ENCODE data around the gene ASAH2. TPM values are rescaled to one million over a fixed set of nuclear protein-coding genes. Genes with fewer than 3 reads are reported as not detected.
"Not testable (repeated sequence)": the region's sequence is repeated elsewhere in the genome, so short reads cannot be mapped to it uniquely, and the experiment has no call there.

ASAH2 gene
- total RNA-seq, 1 donor from 2014 or later = 0.79 TPM

DNA sequence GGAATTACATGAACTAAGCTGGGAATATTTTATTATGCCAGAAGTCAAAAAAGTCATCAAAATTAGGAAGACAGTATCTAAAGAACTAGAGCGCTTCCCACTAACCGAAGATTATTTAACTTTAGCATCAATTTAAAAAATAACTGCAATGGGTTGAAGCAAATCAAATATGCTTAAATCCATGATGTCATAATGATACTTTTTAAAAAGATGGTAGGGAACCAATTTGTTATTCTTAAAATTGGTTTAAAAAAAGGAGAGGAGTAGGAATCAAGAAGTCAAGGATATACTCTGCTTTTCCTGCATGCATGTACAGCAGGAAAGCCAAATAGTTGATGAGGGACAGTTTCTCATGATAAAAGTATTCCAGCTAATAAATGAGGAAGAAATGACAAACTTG, 3.2 kb upstream of the ASAH2 start:
- no peak for DNase-seq (ENCODE audit: low read depth in 2 of 2)

DNA sequence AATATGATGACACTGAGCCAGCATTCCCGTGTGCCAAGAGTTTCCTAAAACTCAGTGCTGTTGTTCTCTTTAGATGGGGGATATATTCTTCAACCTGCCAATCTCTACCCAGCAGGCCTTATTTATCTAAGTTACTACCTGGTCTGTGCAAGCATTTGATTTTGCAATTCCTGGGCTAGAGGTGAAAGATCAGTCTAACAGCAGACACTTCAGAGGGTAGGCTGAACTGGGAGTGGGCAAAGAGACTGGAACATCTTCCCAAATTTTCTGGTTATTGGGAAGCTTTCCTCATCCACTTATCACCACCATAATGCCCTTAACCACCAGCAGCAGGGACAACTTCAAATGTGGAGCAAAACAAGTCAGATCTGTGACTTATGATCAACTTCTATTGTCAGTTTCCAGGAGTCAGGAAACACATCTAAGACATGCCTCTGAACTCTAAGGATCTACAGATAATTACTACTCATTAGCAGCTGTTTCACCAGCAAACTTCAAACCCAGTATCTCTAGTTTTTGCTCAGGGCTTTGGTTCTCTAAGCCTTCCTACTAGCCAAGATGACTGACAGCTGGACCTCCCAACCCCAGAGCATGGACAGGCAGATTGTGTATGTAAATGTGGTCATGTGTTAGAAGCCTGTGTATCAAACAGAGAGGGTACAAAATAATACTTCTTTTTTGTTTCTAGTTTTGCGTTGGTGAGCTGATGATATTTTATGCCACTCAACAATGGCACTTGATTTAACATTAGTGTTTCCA, 1.0 kb downstream of the ASAH2 start:
- no peak for DNase-seq (ENCODE audit: low read depth in 2 of 2)

DNA sequence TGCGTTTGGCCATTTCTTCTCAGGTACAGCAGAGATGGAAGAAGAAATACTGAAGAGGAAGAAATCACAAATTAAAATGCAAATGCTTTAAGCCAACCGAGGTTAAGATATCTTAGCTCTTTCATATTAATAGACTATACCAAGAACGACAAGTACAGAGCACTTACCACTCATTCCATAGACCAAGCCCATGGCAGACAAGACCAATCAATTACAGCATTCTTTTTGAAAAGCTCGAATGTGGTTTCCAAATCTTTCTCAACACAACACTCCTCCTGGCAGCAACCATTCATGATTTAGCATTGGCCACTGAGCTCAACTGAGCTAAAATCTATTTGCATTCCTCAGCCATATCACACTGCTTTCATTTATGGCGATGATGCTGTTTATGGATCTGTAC, 2.7 kb downstream of the ASAH2 start:
- DNase-seq (ENCODE audit: low read depth in 2 of 2) = no peak

DNA sequence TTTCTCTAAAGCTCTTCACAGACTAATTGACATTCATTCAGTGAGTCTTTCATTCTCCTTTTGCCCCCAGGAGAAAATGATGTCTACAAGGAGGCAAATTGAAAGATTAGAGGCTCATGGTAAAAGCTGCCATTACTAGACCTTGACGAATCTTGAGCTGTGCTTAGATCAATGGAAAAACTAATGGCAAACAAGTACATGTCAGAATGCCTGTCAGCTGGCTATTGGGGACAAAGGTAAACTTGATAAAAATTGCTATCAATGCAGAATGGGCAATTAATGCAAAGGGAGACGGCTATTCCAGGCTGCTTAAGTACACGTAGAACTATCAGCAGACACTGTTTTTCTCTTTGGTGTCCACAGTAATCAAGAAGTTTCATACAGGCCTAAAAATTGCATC, 3.3 kb downstream of the ASAH2 start:
- no peak for DNase-seq (ENCODE audit: low read depth in 2 of 2)

DNA sequence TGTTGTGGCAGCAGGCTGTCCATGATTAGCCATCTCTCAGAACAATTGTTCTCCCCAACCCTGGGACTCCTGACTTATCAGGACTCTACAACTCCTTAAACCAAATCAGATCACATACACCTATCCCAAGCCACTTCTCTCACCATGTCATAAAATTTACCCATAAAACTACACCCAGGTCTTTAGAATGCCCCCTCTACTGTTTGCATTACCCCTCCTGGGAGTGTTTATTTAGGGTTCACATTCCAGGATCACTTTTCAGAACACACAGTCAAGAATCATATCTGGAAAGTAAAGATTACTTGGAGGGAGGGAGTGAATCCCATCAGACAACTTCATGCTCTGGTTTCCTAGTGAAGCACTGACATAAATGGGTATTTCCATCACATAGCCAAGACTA, 7.1 kb downstream of the ASAH2 start:
- no peak for DNase-seq (ENCODE audit: low read depth in 2 of 2)

DNA sequence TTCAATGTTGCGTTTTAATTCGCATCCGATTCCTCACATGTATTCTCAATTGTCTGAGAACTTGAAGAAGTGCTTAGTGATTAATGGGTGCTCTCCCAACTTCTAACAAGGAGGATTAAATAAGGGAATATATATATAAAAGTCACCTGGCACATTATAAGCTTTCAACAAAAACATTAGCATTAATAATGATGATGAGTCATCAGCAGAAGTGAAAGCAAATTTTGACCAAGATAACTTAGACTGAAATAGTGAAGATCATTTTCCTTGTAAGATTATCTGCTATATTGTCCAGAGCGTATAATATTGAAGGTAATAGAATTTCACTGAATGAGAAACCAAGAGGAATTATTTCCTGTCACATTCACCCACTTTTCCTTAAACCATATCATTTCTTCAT, 8.5 kb downstream of the ASAH2 start:
- no peak for DNase-seq (ENCODE audit: low read depth in 2 of 2)

DNA sequence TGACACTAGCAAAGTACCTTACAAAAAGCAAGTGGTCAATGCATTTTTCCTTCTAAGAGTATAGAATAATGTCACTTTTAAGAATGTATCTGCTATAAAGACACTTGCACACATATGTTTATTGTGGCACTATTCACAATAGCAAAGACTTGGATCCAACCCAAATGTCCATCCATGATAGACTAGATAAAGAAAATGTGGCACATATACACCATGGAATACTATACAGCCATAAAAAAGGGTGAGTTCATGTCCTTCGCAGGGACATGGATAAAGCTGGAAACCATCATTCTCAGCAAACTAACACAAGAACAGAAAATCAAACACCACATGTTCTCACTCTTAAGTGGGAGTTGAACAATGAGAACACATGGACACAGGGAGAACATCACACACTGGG, 9.8 kb downstream of the ASAH2 start:
- DNase-seq (ENCODE audit: low read depth in 2 of 2) = not testable (repeated sequence)

DNA sequence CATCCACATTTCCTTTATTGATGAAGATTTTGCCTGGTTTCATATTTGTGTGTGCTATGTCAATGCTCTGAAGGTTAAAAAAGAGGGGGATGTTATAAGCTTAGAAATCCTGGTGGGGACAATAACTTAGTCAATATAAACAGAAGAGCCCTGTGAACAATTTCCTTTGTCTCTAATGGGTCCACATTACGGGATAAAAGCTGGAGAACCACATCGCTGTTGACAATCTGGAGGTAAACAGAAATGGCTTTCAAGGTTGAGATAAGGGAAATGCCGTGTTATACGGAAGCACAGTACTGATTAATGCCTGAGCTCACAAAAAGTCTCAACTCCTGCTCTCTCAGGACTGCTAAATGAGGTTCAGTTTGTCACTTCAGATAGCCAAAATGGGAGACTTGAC, 16.8 kb downstream of the ASAH2 start:
- DNase-seq (ENCODE audit: low read depth in 2 of 2) = no peak

DNA sequence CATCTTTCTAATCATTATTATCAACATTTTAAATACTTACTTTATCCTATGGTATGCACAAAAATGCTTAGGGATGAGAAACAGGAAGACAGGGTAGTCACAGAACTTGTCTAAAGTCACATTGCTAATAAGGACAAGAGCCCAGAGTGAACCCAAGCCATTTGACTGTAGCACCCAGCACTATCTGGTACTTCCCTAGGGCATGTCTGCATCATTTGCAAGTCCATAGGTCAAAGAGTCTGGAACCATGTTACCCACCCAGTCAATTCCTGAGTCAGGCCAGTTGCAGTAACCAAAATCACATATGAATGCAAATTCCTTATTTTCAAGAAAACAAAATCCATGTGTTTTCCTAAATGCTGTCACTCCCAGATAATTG, 19.1 kb downstream of the ASAH2 start:
- no peak for DNase-seq (ENCODE audit: low read depth in 2 of 2)

DNA sequence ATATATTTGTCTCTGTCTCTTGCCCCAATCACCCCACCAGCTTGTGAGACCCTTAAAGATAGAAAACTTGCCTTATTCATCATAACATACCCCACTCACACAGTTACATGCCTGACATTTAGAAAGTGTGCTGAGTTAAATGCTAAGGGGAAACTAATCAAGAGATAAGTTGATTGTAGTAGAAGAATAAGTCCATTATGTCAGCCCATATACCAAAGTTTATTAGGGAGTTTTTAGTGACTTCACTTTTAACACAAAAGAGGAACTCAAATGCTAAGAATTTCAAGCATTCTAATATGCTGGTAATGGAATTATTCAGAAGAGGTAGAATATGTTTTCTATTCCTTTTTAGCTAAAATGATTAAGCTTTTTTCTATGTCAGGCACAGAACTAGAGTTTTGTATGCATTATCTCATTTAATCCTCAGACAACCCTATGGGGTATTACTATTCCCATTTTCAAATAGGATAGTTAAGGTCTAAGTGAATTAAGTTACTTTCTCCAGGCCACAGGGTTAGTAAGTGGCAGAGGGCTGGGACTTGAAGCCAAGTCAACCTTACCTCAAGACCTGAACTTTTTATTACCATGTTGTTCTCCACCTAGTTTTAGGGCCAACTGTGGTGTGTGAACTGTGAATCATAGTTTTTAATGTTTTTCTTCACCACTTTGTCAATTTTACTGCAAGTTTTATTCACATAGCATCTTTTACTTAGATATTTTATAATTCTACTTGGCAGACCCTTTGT, 19.6 kb downstream of the ASAH2 start:
- no peak for DNase-seq (ENCODE audit: low read depth in 2 of 2)

DNA sequence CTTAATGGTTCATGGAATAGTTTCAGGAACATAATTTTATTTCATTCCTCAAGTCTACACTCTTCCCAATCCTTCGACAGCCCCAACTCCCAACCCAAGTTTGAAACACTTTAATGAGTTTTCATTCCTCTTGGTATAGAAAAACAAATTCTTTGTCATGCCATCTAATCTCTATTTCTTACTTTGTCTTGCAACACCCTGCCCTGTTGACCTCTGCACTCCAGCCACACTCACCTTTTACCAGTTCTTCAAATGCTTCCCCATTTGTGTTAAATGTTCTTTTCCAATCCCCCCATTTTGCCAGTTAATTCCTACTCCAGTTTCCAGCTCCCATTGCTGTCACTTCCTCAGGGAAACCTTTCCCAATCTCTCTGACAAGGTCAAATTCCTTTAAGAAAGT, 21.9 kb downstream of the ASAH2 start:
- no peak for DNase-seq (ENCODE audit: low read depth in 2 of 2)

DNA sequence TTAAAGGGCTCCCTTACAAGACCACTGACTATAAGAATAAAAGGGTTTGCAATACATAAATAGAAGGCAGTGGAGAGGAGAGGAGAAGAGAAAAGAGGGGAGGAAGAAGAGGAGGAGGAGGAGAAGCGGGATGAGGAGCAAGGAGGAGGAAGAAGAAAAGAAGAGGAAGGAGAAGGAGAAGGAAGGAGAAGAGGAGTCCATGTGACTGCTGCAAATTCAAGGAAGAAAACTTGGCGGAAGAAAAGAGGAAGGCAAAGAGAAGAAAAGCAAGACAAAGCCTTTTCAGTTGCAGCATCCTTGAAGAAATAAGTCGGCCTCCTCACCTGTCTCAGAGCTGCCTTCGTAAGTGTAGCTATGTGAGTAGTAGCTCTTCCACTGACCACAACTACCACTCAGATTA, 22.6 kb downstream of the ASAH2 start:
- no peak for DNase-seq (ENCODE audit: low read depth in 2 of 2)

DNA sequence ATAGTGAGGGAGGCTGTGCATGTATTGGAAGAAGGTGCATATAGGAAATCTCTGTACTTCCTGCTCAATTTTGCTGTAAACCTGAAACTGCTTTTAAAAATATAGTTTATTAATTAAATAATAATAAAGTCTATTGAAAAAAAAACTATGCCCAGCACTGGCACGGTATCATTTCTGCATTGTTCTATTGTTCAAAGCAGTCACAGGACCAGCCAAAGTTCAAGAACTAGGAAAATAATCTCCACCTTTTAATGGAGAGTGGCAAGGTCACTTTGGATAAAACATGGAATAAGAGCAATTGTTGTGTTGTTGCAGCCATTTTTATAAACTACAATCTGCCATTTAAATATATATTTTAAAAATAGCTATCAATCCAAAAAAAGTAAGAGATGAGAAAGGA, 24.7 kb downstream of the ASAH2 start:
- peak in 1 of 2 donors; percentile 4 for DNase-seq (ENCODE audit: low read depth in 2 of 2)

DNA sequence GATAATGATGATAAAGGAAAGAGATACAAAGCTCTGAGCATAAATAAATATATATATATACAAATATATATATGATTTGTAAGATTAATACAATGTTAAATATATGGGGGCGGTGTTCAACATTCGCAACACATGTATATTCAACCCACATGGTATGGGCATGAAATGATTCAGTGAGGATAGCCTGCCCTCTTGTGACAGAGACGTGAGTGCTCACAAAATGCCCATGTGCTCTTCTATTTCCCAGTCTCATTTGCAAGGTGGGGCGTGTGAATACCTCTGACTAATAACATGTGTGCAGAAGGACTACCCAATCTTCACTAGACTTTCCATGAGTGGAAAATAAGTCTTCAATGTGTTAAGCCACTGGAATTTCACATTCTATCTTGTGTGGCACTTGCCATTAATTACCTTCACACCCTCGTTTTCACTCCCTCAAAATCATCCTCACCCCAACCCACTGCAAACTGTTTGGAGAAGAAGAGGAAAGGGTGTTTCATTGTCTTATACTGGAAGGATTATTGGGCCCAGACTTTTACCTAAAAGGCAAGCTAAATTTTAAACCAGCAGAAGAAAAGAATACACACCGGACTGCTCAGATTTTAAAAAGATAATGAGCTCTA, 26.9 kb downstream of the ASAH2 start:
- peak; percentile 66 to 81 for DNase-seq (ENCODE audit: low read depth in 2 of 2)

DNA sequence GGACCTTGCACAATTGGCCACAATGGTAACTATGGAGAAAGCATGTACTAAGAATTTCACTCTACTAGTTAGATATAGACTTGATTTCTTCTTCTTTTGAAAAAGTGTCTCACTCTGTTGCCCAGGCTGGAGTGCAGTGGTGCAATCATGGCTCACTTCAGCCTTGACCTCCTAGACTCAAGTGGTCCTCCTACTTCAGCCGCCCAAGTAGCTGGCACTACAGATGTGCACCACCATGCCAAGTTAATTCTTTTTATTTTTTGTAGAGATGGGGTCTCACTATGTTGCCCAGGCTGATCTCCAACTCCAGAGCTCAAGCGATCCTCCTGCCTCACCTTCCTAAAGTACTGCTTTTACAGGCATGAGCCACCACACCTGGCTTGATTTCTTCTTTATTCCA, 29.1 kb downstream of the ASAH2 start:
- DNase-seq (ENCODE audit: low read depth in 2 of 2) = no peak

DNA sequence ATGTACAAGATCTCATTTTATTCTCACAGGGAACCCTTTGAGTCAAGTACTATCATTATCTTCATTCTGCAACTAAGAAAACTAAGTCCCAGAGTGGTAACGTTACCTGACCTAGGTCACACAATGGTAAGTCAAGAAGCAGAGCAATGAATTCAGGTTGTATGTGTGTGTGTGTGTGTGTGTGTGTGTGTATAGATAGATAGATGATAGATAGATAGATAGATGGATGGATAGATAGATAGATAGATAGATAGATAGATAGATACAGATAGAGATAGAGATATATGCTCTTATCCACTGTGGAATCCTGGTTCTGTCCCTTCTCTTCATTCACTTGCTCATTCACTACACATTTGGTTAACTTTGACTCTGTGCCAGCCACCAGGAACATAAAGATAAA, 29.8 kb downstream of the ASAH2 start:
- DNase-seq (ENCODE audit: low read depth in 2 of 2) = no peak

DNA sequence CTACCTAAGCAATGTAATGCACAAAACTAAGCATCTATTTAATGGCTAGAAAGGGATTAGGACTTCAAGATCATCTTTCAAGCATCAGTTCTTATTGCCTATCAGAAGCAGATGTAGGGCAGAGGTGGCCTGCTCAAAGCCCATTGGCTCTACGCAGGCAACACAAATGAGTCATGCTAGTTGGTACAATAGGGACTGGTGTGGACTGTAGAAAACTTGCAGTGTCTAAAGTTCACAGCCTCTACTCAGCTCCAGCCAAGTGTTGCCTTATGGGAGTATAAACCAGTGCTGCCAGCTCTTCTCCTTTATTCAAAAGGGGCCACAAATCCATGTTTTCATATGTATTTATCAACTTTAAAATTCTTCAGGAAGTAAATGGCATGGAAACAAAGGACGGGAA, 31.7 kb downstream of the ASAH2 start:
- no peak for DNase-seq (ENCODE audit: low read depth in 2 of 2)

DNA sequence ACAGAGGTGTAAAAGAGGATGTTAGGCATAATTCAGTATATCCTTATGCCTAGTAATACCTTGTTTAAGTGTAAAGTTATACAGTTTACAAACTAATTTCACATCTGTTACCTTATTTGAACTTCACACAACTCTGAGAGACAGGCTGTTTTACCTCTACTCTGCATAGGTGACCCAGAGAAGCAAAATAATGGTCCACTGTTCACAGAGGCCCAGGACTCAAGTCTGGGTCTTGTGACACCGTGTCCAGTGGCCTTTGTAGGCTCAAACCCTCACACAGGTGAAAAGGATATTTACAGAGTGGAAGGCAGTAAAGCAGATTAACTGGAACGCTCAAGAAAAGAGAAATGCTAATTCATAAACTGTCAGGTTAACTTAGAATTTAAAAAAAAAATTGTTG, 32.1 kb downstream of the ASAH2 start:
- DNase-seq (ENCODE audit: low read depth in 2 of 2) = no peak

DNA sequence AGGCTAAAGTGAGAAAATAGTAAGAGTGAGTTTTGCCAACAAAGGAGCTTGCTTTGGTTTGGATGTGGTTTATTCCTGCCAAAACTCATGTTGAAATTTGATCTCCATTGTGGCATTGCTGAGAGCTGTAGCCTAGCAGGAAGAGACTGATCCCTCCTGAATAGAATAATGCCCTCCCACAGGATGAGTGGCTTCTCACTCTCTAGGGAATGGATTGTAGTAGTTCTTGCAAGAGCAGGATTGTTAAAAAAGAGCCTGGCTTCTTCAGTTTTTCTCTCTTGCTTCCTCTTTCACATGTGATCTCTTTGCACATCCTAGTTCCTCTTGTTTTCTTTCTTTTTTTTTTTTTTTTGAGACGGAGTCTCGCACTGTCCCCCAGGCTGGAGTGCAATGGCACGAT, 34.4 kb downstream of the ASAH2 start:
- peak in 1 of 2 donors; percentile 52 for DNase-seq (ENCODE audit: low read depth in 2 of 2)

DNA sequence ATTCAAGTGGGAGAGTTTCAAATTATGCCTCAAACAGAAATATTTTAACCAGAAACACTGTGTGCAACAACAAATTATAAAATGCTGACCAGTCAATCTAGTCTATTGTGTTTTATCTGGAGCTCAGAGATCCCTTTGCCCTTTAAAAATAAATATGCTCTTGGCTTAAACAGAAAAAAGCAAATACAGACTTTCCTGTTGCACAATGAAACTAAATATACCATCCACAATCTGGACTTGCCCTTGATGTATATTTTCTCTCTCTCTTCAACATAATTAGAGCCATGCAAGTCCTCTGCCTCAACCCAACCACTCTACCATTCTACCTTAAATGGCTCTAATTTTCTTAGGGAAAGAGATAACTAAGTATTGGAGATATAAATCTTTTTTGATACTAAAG, 34.9 kb downstream of the ASAH2 start:
- DNase-seq (ENCODE audit: low read depth in 2 of 2) = peak in 1 of 2 donors; percentile 46

DNA sequence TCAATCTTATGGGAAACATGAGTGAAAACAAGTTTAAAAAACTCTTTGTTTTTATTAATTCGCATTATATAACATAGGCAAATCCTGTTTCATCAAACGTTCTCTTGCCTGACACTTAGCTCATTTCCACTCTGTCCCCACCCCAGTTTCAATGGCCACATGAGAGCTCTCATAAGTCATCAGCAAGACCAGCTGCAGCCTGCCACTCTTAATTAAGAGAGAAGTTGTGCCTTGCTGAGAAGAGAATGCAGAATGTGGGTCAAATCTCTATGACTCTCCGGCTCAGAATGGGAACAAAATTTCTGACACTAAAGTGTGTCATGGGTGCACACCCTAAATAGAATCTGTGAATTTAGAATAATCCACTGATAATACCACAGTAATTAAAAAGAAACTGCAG, 39.6 kb downstream of the ASAH2 start:
- no peak for DNase-seq (ENCODE audit: low read depth in 2 of 2)

DNA sequence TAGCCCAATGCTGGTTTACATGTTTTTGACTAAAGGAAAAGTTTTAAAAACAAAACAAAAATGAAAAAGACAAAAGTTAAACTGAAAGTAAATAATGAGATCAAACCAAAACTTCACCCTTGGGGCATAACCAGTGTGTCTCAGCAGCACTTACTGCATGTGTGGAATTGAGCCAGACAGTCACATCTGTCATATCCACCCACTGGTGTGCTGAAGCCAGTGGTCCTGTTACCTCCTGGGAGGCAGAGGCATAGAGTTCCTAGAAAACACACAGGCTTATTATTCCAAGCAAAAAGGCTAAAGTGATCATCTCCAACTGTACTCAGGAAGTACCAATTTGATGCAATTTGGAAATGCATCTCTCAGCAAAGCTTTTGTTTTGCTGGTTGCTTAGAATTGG, 40.4 kb downstream of the ASAH2 start:
- no peak for DNase-seq (ENCODE audit: low read depth in 2 of 2)

Measured in lung microvascular endothelial cell (primary cell).